ENCODE results near the gene FLCN.
"Not testable (repeated sequence)": the region's sequence is repeated elsewhere in the genome, so short reads cannot be mapped to it uniquely, and the experiment has no call there.

The FLCN gene

GRCh38 chr17:17186551-17187505 is 50.1 kb downstream of the FLCN start:
- Histone ChIP-seq H3K4me3 (ENCODE audit: low read depth in 1 of 2, low read length in 2 of 2) (no peak overlapping the region), H3K27ac (ENCODE audit: low read depth, low read length) (no peak overlapping the region), H3K9ac (ENCODE audit: low read depth in 1 of 2, low read length in 2 of 2) (no peak overlapping the region), H3K4me1 (ENCODE audit: control insufficient read depth in 1 of 2, insufficient read depth in 2 of 2, low read length in 2 of 2) (peaks cover 3 to 6% of the 10 kb centered on the region in 2 donors), H3K36me3 (ENCODE audit: control insufficient read depth in 1 of 2, insufficient read depth in 2 of 2, low read length in 2 of 2) (peaks cover 28 to 57% of the 10 kb centered on the region in 2 donors), H3K27me3 (ENCODE audit: control insufficient read depth in 1 of 2, insufficient read depth in 2 of 2, low read length in 2 of 2) (no peaks in the 10 kb centered on the region), H3K9me3 (ENCODE audit: control insufficient read depth in 1 of 2, low read length in 2 of 2) (no peaks in the 10 kb centered on the region)

GRCh38 chr17:17186051-17186450 is 50.9 kb downstream of the FLCN start:
- Histone ChIP-seq H3K4me3 (ENCODE audit: low read depth in 1 of 2, low read length in 2 of 2) (no peak overlapping the region), H3K27ac (ENCODE audit: low read depth, low read length) (no peak overlapping the region), H3K36me3 (ENCODE audit: control insufficient read depth in 1 of 2, insufficient read depth in 2 of 2, low read length in 2 of 2) (peaks cover 28 to 61% of the 10 kb centered on the region in 2 donors), H3K4me1 (ENCODE audit: control insufficient read depth in 1 of 2, insufficient read depth in 2 of 2, low read length in 2 of 2) (peaks cover 3 to 6% of the 10 kb centered on the region in 2 donors), H3K9ac (ENCODE audit: low read depth in 1 of 2, low read length in 2 of 2) (no peak overlapping the region), H3K9me3 (ENCODE audit: control insufficient read depth in 1 of 2, low read length in 2 of 2) (no peaks in the 10 kb centered on the region), H3K27me3 (ENCODE audit: control insufficient read depth in 1 of 2, insufficient read depth in 2 of 2, low read length in 2 of 2) (no peaks in the 10 kb centered on the region)

- H3K27ac ChIP-seq (ENCODE audit: low read depth, low read length): not testable (repeated sequence)
- H3K36me3 ChIP-seq (ENCODE audit: control insufficient read depth in 1 of 2, insufficient read depth in 2 of 2, low read length in 2 of 2): peaks cover 36 to 69% of the 10 kb centered on the region in 2 donors
Observed at GRCh38 chr17:17184985-17185757, 51.8 kb downstream of the FLCN start.

GRCh38 chr17:17183744-17184143 is 53.2 kb downstream of the FLCN start:
- Histone ChIP-seq H3K27me3 (ENCODE audit: control insufficient read depth in 1 of 2, insufficient read depth in 2 of 2, low read length in 2 of 2) (no peaks in the 10 kb centered on the region), H3K9ac (ENCODE audit: low read depth in 1 of 2, low read length in 2 of 2) (no peak overlapping the region), H3K27ac (ENCODE audit: low read depth, low read length) (no peak overlapping the region), H3K9me3 (ENCODE audit: control insufficient read depth in 1 of 2, low read length in 2 of 2) (no peaks in the 10 kb centered on the region), H3K36me3 (ENCODE audit: control insufficient read depth in 1 of 2, insufficient read depth in 2 of 2, low read length in 2 of 2) (peaks cover 34 to 70% of the 10 kb centered on the region in 2 donors), H3K4me3 (ENCODE audit: low read depth in 1 of 2, low read length in 2 of 2) (no peak overlapping the region), H3K4me1 (ENCODE audit: control insufficient read depth in 1 of 2, insufficient read depth in 2 of 2, low read length in 2 of 2) (peaks cover 3 to 6% of the 10 kb centered on the region in 2 donors)

More at GRCh38 chr17:17184985-17185757, 51.8 kb downstream of the FLCN start:
- H3K9me3 ChIP-seq (ENCODE audit: control insufficient read depth in 1 of 2, low read length in 2 of 2); H3K27me3 ChIP-seq (ENCODE audit: control insufficient read depth in 1 of 2, insufficient read depth in 2 of 2, low read length in 2 of 2); H3K4me1 ChIP-seq (ENCODE audit: control insufficient read depth in 1 of 2, insufficient read depth in 2 of 2, low read length in 2 of 2); H3K9ac ChIP-seq (ENCODE audit: low read depth in 1 of 2, low read length in 2 of 2); H3K4me3 ChIP-seq (ENCODE audit: low read depth in 1 of 2, low read length in 2 of 2): not testable (repeated sequence)

GRCh38 chr17:17182598-17183136 is 54.3 kb downstream of the FLCN start:
- peaks cover 27 to 72% of the 10 kb centered on the region in 2 donors for H3K36me3 ChIP-seq (ENCODE audit: control insufficient read depth in 1 of 2, insufficient read depth in 2 of 2, low read length in 2 of 2)
- peaks cover 3 to 6% of the 10 kb centered on the region in 2 donors for H3K4me1 ChIP-seq (ENCODE audit: control insufficient read depth in 1 of 2, insufficient read depth in 2 of 2, low read length in 2 of 2)
- H3K27ac ChIP-seq (ENCODE audit: low read depth, low read length): no peak overlapping the region
- H3K4me3 ChIP-seq (ENCODE audit: low read depth in 1 of 2, low read length in 2 of 2): no peak overlapping the region
- H3K9me3 ChIP-seq (ENCODE audit: control insufficient read depth in 1 of 2, low read length in 2 of 2): no peaks in the 10 kb centered on the region
- H3K9ac ChIP-seq (ENCODE audit: low read depth in 1 of 2, low read length in 2 of 2): no peak overlapping the region
- no peaks in the 10 kb centered on the region for H3K27me3 ChIP-seq (ENCODE audit: control insufficient read depth in 1 of 2, insufficient read depth in 2 of 2, low read length in 2 of 2)

GRCh38 chr17:17181666-17182597 is 55.0 kb downstream of the FLCN start:
- H3K4me1 ChIP-seq (ENCODE audit: control insufficient read depth in 1 of 2, insufficient read depth in 2 of 2, low read length in 2 of 2): peaks cover 3 to 6% of the 10 kb centered on the region in 2 donors
- H3K36me3 ChIP-seq (ENCODE audit: control insufficient read depth in 1 of 2, insufficient read depth in 2 of 2, low read length in 2 of 2): peaks cover 33 to 73% of the 10 kb centered on the region in 2 donors
- H3K27ac ChIP-seq (ENCODE audit: low read depth, low read length): no peak overlapping the region
- H3K9me3 ChIP-seq (ENCODE audit: control insufficient read depth in 1 of 2, low read length in 2 of 2): no peaks in the 10 kb centered on the region
- no peak overlapping the region for H3K4me3 ChIP-seq (ENCODE audit: low read depth in 1 of 2, low read length in 2 of 2)
- no peak overlapping the region for H3K9ac ChIP-seq (ENCODE audit: low read depth in 1 of 2, low read length in 2 of 2)
- H3K27me3 ChIP-seq (ENCODE audit: control insufficient read depth in 1 of 2, insufficient read depth in 2 of 2, low read length in 2 of 2): no peaks in the 10 kb centered on the region

GRCh38 chr17:17180741-17181525 is 56.0 kb downstream of the FLCN start:
- H3K27ac ChIP-seq (ENCODE audit: low read depth, low read length): no peak overlapping the region
- no peak overlapping the region for H3K4me3 ChIP-seq (ENCODE audit: low read depth in 1 of 2, low read length in 2 of 2)
- peaks cover 38 to 83% of the 10 kb centered on the region in 2 donors for H3K36me3 ChIP-seq (ENCODE audit: control insufficient read depth in 1 of 2, insufficient read depth in 2 of 2, low read length in 2 of 2)
- H3K4me1 ChIP-seq (ENCODE audit: control insufficient read depth in 1 of 2, insufficient read depth in 2 of 2, low read length in 2 of 2): peaks cover 3 to 6% of the 10 kb centered on the region in 2 donors
- H3K9ac ChIP-seq (ENCODE audit: low read depth in 1 of 2, low read length in 2 of 2): no peak overlapping the region
- H3K9me3 ChIP-seq (ENCODE audit: control insufficient read depth in 1 of 2, low read length in 2 of 2): no peaks in the 10 kb centered on the region
- no peaks in the 10 kb centered on the region for H3K27me3 ChIP-seq (ENCODE audit: control insufficient read depth in 1 of 2, insufficient read depth in 2 of 2, low read length in 2 of 2)

- H3K36me3 ChIP-seq (ENCODE audit: control insufficient read depth in 1 of 2, insufficient read depth in 2 of 2, low read length in 2 of 2): peaks cover 41 to 90% of the 10 kb centered on the region in 2 donors
- H3K9ac ChIP-seq (ENCODE audit: low read depth in 1 of 2, low read length in 2 of 2): no peak overlapping the region
- no peak overlapping the region for H3K4me3 ChIP-seq (ENCODE audit: low read depth in 1 of 2, low read length in 2 of 2)
- H3K27ac ChIP-seq (ENCODE audit: low read depth, low read length): no peak overlapping the region
- no peaks in the 10 kb centered on the region for H3K27me3 ChIP-seq (ENCODE audit: control insufficient read depth in 1 of 2, insufficient read depth in 2 of 2, low read length in 2 of 2)
- no peaks in the 10 kb centered on the region for H3K9me3 ChIP-seq (ENCODE audit: control insufficient read depth in 1 of 2, low read length in 2 of 2)
- peaks cover 0 to 3% of the 10 kb centered on the region in 2 donors for H3K4me1 ChIP-seq (ENCODE audit: control insufficient read depth in 1 of 2, insufficient read depth in 2 of 2, low read length in 2 of 2)
Observed at GRCh38 chr17:17180141-17180603, 56.8 kb downstream of the FLCN start.

All from duodenal mucosa (tissue), 2 donors.